Right atrium auricular region (tissue), 2 donors: ENCODE data around the gene NCOR1. TPM values are rescaled to one million over a fixed set of nuclear protein-coding genes. Genes with fewer than 3 reads are reported as not detected.
"Not testable (repeated sequence)": the region's sequence is repeated elsewhere in the genome, so short reads cannot be mapped to it uniquely, and the experiment has no call there.

Source experiments
- DNase-seq: peaks from one replicate; pipeline ENCODE4 v3.0.0-alpha.2; 2019; ENCODE audit warnings: low spot score
- H3K27ac ChIP-seq, 2 donors: fragments of 200-600 bp; sonication (generic); 1 replicate in 1 of 2; 2 replicates in 1 of 2; pipeline ENCODE4 v1.5.1; 2016 to 2019
- H3K27me3 ChIP-seq, 2 donors: fragments of 200-600 bp; sonication (generic); one replicate each; pipeline versions ENCODE4 v1.5.1 to v1.6.0; 2017 to 2019
- H3K36me3 ChIP-seq: fragments of 200-600 bp; sonication (generic); one replicate; pipeline ENCODE4 v1.5.1; 2016
- H3K4me1 ChIP-seq, 2 donors: fragments of 200-600 bp; sonication (generic); one replicate each; pipeline versions ENCODE4 v1.5.1 to v1.6.0; 2017 to 2019
- H3K4me3 ChIP-seq, 2 donors: fragments of 200-600 bp; sonication (generic); 1 replicate in 1 of 2; 2 replicates in 1 of 2; pipeline ENCODE4 v1.5.1; 2017 to 2019; ENCODE audit warnings: mild to moderate bottlenecking in 1 of 2, moderate library complexity in 1 of 2
- H3K9me3 ChIP-seq, 2 donors: fragments of 200-600 bp; sonication (generic); one replicate each; pipeline ENCODE4 v1.5.1; 2019
- CTCF ChIP-seq, 2 donors: fragments of 200-600 bp; sonication (generic); IDR thresholded peaks; one replicate each; pipeline ENCODE4 v1.5.1; 2019; ENCODE audit warnings: antibody characterized with exemption in 2 of 2
- total RNA-seq, 2 donors: library from RNA; depleted of rRNA; stranded (reverse); fragments of >200 nt; gene quantifications; one replicate each; pipeline ENCODE4 v1.1.0, GENCODE V29; 2016

NCOR1 gene
- total RNA-seq, 2 donors from 2014 or later = 79.7 to 84.3 TPM

- H3K4me3 ChIP-seq = no peak overlapping the region
- peaks cover 0 to 28% of the 10 kb centered on the region in 2 donors for H3K4me1 ChIP-seq
- H3K27ac ChIP-seq = no peak overlapping the region
- no peaks in the 10 kb centered on the region for H3K27me3 ChIP-seq
- TF ChIP-seq CTCF (IDR thresholded peaks at IDR 0.05) = no peak
- H3K9me3 ChIP-seq = no peaks in the 10 kb centered on the region
- no peaks in the 10 kb centered on the region for H3K36me3 ChIP-seq
- DNase-seq = no peak
Observed at GRCh38 chr17:16212793-16213192, 2.5 kb downstream of the NCOR1 start.

GRCh38 chr17:16211590-16211989 lies 3.7 kb downstream of the NCOR1 start:
- DNase-seq = no peak
- no peaks in the 10 kb centered on the region for H3K9me3 ChIP-seq
- H3K4me3 ChIP-seq = no peak overlapping the region
- no peaks in the 10 kb centered on the region for H3K27me3 ChIP-seq
- H3K4me1 ChIP-seq = peaks cover 0 to 22% of the 10 kb centered on the region in 2 donors
- no peak overlapping the region for H3K27ac ChIP-seq
- H3K36me3 ChIP-seq = no peaks in the 10 kb centered on the region
- TF ChIP-seq CTCF (IDR thresholded peaks at IDR 0.05) = no peak

GRCh38 chr17:16204763-16205162 lies 10.6 kb downstream of the NCOR1 start:
- peaks cover 0 to 28% of the 10 kb centered on the region in 2 donors for H3K4me1 ChIP-seq

GRCh38 chr17:16202554-16203500 lies 12.5 kb downstream of the NCOR1 start:
- not testable (repeated sequence) for H3K9me3 ChIP-seq, H3K27me3 ChIP-seq, DNase-seq, H3K36me3 ChIP-seq, H3K4me3 ChIP-seq
- H3K27ac ChIP-seq = peak overlapping the region; percentile 50 to 55
- H3K4me1 ChIP-seq = peaks cover 0 to 43% of the 10 kb centered on the region in 2 donors

More at GRCh38 chr17:16204763-16205162, 10.6 kb downstream of the NCOR1 start:
- not testable (repeated sequence) for DNase-seq, H3K27me3 ChIP-seq, H3K9me3 ChIP-seq, H3K4me3 ChIP-seq, H3K27ac ChIP-seq, H3K36me3 ChIP-seq

GRCh38 chr17:16201693-16202131 lies 13.6 kb downstream of the NCOR1 start:
- H3K4me3 ChIP-seq, H3K27ac ChIP-seq, H3K36me3 ChIP-seq, H3K27me3 ChIP-seq, DNase-seq, H3K9me3 ChIP-seq: not testable (repeated sequence)
- peaks cover 0 to 43% of the 10 kb centered on the region in 2 donors for H3K4me1 ChIP-seq

- DNase-seq = no peak
- peaks cover 0 to 43% of the 10 kb centered on the region in 2 donors for H3K4me1 ChIP-seq
- no peak for TF ChIP-seq CTCF (IDR thresholded peaks at IDR 0.05)
- H3K27ac ChIP-seq = peak overlapping the region in 1 of 2 donors; percentile 21
- H3K9me3 ChIP-seq = no peaks in the 10 kb centered on the region
- H3K27me3 ChIP-seq = no peaks in the 10 kb centered on the region
- no peak overlapping the region for H3K4me3 ChIP-seq
- no peaks in the 10 kb centered on the region for H3K36me3 ChIP-seq
Observed at GRCh38 chr17:16199093-16199492, 16.2 kb downstream of the NCOR1 start.

- H3K36me3 ChIP-seq = peaks cover 12% of the 10 kb centered on the region
- H3K4me1 ChIP-seq = peaks cover 0 to 32% of the 10 kb centered on the region in 2 donors
- H3K9me3 ChIP-seq = no peaks in the 10 kb centered on the region
- no peak for TF ChIP-seq CTCF (IDR thresholded peaks at IDR 0.05)
- H3K27ac ChIP-seq = no peak overlapping the region
- no peak overlapping the region for H3K4me3 ChIP-seq
- no peak for DNase-seq
- no peaks in the 10 kb centered on the region for H3K27me3 ChIP-seq
Observed at GRCh38 chr17:16197276-16197675, 18.1 kb downstream of the NCOR1 start.

- H3K4me3 ChIP-seq, H3K27ac ChIP-seq, H3K9me3 ChIP-seq, H3K27me3 ChIP-seq, DNase-seq: not testable (repeated sequence)
- H3K36me3 ChIP-seq = peaks cover 15% of the 10 kb centered on the region
- peaks cover 0 to 27% of the 10 kb centered on the region in 2 donors for H3K4me1 ChIP-seq
Observed at GRCh38 chr17:16194307-16194835, 21.0 kb downstream of the NCOR1 start.
